Activated CD4-positive, alpha-beta T cell treated with anti-CD3 and anti-CD28 coated beads for 4 hours (primary cell): Measurements from ENCODE around the gene SLC39A5.
A peak's percentile ranks its signal among the peaks of the same experiment; 100 is the strongest.
"Not testable (repeated sequence)": the region's sequence is repeated elsewhere in the genome, so short reads cannot be mapped to it uniquely, and the experiment has no call there.

Experiments
- DNase-seq, 2 donors: peaks; one replicate each; pipeline ENCODE4 v3.0.0-alpha.2; 2020

Gene SLC39A5

GRCh38 chr12:56252649-56253048 is 22.8 kb downstream of the SLC39A5 start:
- no peak for DNase-seq

DNA sequence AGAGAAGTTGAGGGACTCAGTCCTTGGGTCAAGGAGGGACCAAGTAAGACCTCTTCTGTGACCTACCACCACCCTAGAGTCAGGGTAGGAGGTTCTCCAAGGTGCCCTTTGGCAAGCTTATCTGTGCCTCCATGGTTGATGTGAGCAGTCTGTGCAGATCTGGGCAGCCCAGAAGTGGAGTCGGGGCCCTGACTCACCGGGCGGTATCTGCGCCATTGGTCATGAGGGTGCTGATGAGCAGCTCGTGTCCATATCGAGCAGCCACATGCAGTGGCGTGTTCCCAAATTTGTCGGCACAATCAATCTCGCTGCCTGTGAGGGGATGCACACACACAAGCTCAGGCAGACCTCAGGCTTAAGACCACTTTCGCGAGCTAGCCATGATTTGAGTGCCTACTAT is 23.2 kb downstream of the SLC39A5 start:
- DNase-seq = no peak

DNA sequence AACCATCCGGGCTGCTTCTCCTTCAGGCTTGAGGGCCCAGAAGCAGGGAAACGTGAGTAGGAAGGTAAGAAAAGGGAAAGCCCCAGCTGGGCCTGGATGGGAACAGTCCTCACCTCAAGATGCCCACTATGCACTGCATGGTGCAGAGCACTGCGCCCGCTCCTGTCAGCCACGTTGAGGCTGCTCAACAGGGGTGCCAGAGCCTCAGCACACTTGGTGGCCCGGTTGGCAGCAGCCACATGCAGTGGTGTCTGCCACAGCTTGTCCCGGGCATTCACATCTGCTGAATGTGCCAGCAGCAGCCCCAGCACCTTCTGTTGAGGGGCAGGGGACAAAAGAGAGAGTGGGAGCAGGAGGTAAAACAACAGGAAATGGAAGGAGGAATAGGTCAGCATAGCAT is 25.8 kb downstream of the SLC39A5 start:
- no peak for DNase-seq

- DNase-seq = no peak
Observed at GRCh38 chr12:56256326-56256960, 26.6 kb downstream of the SLC39A5 start.

- no peak for DNase-seq
Observed at GRCh38 chr12:56257071-56257470, 27.2 kb downstream of the SLC39A5 start.

DNA sequence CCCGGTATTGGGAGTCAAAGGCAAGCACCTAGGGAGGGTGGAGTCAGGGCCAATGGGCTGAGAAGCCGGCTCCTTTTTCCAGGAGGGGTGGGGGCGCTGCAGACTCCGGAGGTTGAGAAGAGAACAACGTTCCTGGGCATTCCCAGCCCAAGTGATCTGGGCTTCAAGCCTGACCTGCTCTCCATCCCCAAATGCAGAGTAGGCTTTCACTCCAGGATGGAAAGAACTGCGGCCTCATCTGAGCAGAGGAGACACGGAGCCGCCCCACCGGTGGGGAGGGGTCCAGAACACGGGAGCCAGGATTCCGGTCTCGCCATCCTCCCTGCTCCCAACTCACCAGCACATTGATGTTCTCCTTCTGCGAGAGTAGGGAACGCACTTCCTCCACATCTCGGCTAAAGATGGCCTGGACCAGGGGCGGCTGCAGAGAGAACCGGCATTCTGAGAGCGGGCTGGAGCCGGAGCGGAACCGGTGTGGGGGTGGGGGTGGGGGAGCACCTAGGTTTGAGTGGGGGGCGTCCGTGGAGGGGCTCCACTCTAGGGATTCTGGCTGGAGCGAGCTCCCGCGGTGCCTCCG is 27.7 kb downstream of the SLC39A5 start:
- no peak for DNase-seq

- peak; percentile 71 to 78 for DNase-seq
Observed at GRCh38 chr12:56258068-56258819, 28.4 kb downstream of the SLC39A5 start, which contains the start of gene ANKRD52. Gene ANKRD52 (minus strand): TSS chr12:56258384. CDS start chr12:56258269, 115 bp downstream.

DNA sequence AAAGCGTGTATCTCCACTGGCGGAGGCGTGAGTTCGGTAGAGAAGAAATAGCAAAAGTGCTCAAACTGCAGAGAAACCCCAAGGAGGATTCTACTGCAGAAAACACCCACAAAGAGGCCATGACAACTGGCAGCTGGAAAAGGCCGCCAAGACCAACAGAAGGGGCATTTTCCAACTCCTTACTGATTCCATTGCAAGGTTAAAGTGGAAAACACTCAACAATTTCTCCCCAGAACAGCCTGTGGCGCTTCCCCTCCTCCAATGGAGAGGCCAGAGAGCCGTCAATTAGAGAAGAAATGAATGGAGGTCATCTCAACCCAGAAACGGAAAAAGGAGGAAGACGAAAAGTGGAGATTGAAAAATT is 29.0 kb downstream of the SLC39A5 start:
- DNase-seq = no peak

DNA sequence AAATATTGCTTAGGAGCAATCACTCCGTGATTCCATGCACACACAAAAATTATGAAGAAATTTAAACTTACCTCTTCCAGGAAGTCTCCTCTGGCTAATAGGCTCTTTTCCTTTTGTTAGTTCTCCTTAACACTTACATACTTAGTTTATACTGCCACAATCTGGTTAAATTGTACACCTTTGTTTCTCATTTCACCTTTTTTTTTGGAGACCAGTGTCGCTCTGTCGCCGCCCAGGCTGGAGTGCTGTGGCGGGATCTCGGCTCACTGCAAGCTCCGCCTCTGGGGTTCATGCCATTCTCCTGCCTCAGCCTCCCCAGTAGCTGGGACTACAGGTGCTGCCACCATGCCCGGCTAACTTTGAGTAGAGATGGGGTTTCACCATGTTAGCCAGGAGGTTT is 30.5 kb downstream of the SLC39A5 start:
- DNase-seq = no peak

- DNase-seq = no peak
Observed at GRCh38 chr12:56260921-56261320, 31.1 kb downstream of the SLC39A5 start.

DNA sequence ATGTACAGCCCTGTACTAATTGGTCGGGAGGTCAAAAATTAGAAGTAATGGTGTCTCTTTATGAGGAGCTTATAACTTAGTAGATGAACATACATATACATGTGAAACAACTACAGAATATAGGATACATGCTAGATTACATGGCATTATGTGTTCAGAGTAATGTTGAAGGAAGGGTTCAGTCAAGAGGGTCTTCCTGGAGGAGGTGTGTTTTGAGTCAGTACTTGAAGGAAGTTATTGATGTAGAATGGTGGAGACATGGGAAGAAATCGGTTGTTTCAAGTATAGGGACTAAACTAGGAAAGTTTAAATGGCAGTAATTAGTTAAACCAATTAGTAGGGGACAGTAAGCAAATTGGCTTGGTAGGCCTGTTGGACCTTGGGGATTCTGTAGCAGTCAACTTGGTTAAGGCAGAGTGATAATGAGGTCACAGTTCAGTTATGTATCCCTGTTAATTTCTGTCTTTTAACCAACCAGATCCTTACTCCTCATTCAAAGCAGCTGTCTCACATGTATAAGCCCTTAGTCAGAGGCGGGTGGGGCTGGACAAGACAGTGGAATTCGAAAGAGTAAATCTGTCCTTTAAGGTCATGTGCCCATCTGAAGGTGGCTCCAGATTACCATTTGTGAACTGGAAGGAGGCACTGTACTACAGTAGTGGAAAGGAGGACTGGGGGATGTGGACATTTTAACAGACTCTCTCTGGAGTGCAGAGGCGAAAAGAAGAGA is 31.8 kb downstream of the SLC39A5 start:
- DNase-seq = no peak

DNA sequence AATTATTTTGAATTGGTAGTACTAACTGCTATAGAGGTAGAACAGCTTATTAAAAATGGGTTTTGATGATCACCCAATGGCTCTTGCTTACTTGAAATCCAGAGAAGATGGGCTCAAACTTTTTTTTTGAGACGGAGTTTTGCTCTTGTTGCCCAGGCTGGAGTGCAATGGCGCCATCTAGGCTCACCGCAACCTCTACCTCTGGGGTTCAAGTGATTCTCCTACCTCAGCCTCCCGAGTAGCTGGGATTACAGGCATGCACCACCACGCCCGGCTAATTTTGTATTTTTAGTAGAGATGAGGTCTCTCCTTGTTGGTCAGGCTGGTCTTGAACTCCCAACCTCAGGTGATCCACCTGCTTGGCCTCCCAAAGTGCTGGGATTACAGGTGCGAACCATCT is 33.1 kb downstream of the SLC39A5 start:
- not testable (repeated sequence) for DNase-seq

DNA sequence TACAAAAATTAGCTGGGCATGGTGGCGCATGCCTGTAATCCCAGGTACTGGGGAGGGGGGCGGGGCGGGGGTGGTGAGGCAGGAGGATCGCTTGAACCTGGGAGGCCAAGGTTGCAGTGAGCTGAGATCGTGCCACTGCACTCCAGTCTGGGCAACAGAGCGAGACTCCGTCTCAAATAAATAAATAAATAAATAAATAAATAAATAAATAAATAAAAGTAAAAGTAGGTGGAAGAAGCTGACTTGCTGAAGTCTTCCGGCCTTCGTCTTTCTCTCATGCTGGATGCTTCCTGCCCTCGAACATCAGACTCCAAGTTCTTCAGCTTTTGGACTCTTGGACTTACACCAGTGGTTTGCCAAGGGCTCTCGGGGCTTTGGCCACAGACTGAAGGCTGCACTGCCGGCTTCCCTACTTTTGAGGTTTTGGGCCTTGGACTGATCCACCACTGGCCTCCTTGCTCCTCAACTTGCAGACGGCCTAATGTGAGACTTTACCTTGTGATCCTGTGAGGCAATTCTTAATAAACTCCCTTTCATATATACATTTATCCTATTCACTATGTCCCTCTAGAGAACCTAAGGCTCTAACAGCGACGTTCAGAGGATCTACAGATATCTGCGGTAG is 36.3 kb downstream of the SLC39A5 start:
- DNase-seq = not testable (repeated sequence)

- DNase-seq = peak; percentile 85 to 91
Observed at GRCh38 chr12:56266693-56267442, 37.0 kb downstream of the SLC39A5 start, which contains the start of gene COQ10A. Gene COQ10A (plus strand): TSS chr12:56266942. CDS start chr12:56267119, 177 bp downstream.

- DNase-seq = no peak
Observed at GRCh38 chr12:56267443-56268071, 37.7 kb downstream of the SLC39A5 start.

GRCh38 chr12:56271031-56271430 is 41.2 kb downstream of the SLC39A5 start:
- DNase-seq = no peak

GRCh38 chr12:56272468-56272867 is 42.6 kb downstream of the SLC39A5 start:
- DNase-seq = not testable (repeated sequence)

DNA sequence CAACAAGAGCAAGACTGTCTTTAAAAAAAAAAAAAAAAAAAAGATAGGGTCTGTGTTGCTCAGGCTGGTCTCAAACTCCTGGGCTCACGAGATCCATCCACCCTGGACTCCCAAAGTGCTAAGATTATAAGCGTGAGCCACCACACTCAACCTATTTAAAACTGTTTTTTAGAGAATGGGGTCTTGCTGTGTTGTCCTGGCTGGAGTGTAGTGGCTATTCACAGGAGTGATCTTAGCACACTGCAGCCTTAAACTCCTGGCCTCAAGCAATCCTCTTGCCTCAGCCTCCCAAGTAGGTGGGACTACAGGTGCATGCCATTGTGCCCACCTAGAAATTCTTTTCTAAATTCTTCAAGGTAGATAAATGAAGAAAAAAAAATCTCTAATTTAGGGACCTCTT is 44.4 kb downstream of the SLC39A5 start:
- DNase-seq = no peak

DNA sequence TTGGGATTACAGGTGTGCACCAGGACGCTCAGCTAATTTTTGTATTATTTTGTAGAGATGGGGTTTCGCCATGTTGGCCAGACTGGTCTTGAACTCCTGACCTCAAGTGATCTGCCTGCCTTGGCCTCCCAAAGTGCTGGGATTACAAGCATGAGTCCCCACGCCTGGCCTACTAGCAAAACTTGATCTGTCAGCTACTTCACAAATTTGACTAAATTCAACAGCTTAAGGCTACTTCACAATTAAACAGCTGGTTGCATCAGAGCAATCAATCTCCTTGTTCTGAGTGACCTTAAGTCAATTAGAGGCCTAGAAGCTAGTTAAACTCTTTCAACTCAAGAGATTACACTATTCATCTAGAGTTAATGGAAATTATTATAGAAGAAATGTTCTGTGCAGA is 49.1 kb downstream of the SLC39A5 start:
- no peak for DNase-seq

DNA sequence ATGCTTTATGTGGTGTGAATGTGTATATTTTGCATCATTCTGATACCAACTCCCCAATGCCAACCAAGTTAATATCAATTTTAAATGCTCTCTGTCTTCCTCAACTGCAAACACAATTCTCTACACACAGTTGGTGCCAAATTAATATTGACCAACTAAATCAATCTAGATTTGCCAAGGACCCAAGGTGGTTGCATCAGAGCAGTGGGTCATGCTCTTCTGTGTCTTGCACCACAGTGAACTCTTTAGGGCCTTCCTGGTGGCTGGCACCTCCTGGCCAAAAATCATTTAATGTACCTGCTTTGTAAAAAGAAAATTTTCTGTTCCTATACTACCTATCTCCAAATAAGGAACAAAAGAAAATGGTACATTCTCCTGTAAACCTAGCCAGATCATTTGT is 51.0 kb downstream of the SLC39A5 start:
- DNase-seq = no peak

GRCh38 chr12:56282030-56282429 is 52.2 kb downstream of the SLC39A5 start:
- DNase-seq = no peak

- no peak for DNase-seq
Observed at GRCh38 chr12:56282579-56282978, 52.7 kb downstream of the SLC39A5 start.
